Measurements from ENCODE around the gene FUS. TPM values are rescaled to one million over a fixed set of nuclear protein-coding genes. Genes with fewer than 3 reads are reported as not detected.

The FUS gene
- total RNA-seq, 4 donors from 2014 or later, result 30.2 to 97.8 (median 55.1) TPM

DNA sequence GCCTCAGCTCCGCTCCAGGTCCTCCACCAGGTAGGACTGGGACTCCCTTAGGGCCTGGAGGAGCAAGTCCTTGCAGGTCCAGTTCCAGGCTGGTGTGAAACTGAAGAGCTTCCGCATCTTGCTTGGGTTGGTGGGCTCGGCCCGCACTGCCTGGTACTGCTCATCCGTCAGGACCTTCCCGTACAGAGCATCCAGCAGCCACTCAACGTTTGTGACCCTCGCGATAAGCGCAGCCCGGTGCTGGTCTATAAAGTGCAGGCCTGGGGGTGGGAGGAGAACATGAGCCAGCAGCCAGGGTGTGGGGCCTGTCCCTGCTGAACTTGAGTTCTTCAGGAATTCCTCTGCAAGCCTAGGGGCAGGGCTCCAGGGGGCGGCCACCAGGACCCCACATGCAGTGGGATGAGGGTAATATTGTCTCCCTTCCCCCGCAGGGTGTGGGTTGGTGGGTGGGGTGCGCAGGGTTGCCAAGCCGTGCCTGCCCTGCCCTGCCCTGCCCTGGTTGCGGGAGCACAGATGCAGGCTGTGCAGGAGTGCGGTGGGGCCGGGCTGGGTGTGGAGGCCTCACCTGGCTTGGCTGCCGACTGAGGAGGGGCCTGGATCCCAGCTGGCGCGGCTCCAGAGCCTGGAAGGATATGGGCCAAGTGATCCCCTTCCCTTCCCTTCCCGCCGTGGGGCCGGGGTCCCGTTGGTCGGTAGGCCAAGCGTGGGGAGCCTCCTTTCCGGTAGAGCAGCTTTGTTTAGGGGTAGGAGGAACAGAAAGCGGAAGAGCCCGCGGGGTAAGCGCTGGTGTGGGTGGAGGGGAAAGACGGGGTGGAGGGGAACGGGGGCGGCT, 21.9 kb downstream of the FUS start:
- peak overlapping the region; percentile 68 to 80 (median 73) for H3K27ac ChIP-seq
- peaks cover 25 to 63% (median 28%) of the 10 kb centered on the region in 3 donors for H3K4me1 ChIP-seq
- H3K9me3 ChIP-seq, result no peaks in the 10 kb centered on the region
- intact Hi-C loops (cut with DNase I), result no loop called here
- peak in 1 of 4 donors; percentile 27 for TF ChIP-seq POLR2A (IDR thresholded peaks at IDR 0.05)
- TF ChIP-seq, protein P1, sequence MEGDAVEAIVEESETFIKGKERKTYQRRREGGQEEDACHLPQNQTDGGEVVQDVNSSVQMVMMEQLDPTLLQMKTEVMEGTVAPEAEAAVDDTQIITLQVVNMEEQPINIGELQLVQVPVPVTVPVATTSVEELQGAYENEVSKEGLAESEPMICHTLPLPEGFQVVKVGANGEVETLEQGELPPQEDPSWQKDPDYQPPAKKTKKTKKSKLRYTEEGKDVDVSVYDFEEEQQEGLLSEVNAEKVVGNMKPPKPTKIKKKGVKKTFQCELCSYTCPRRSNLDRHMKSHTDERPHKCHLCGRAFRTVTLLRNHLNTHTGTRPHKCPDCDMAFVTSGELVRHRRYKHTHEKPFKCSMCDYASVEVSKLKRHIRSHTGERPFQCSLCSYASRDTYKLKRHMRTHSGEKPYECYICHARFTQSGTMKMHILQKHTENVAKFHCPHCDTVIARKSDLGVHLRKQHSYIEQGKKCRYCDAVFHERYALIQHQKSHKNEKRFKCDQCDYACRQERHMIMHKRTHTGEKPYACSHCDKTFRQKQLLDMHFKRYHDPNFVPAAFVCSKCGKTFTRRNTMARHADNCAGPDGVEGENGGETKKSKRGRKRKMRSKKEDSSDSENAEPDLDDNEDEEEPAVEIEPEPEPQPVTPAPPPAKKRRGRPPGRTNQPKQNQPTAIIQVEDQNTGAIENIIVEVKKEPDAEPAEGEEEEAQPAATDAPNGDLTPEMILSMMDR (IDR thresholded peaks at IDR 0.05), result no peak
- peaks cover 0 to 11% (median 0%) of the 10 kb centered on the region in 4 donors for H3K27me3 ChIP-seq
- peak overlapping the region; percentile 50 to 85 (median 66) for H3K4me3 ChIP-seq
- peaks cover 0 to 23% (median 0%) of the 10 kb centered on the region in 3 donors for H3K36me3 ChIP-seq
- no peak for DNase-seq
- WGBS, 2 donors, result 16% methylated on average over 4 to 21 of the region's 35 CpGs

DNA sequence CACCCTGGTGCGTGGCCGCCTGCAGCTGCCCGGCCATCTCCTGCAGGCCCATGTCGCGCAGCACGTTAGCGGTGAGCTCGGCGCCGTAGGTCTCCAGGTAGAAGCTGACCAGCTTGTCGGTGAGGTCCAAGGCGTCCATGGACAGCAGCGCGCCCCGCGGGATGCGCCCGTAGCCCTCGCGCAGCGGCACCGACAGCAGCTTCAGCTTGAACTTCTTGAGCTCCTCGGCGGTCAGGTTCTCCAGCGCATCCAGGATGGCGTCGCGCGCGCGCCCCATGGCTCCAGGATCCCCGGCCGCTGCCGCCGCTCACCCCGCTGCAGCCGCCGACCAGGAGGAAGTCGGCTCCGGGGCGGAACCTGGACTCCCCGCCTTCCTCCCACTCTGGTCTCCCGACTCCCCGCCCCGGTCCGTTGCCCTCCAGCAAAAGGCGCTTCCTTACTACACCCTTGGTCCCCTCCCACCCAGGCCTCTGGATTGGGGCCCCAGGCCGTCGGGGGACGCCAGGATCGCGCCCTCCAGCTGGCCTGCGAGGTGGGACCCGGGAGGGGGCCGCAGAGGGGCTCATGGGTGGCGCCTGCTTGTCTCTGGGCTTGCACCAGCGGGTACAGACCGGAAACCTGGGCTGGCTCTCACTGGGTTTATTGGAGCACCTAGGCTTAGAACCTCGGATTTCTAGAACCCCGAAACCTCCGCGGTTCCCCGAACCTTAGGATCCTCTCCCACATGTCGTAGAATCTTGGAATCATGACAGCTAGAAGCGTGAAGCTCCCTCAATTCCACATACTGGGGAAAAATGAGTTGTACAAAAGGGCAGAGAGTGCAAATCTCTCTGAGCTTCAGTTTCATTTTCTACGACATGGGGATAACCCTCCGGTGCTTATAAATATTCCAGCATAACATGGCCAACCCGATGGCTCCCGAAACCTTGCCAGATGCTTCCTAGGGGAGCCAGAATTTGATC, 22.8 kb downstream of the FUS start, which contains the start of gene PYCARD:
PYCARD (minus strand) TSS at position 347 of the 962 bp plus-strand sequence; CDS start at position 277, 70 bp downstream.
- DNase-seq, result no peak
- peak within 1 kb of the TSS; percentile 68 to 80 (median 73) for H3K27ac ChIP-seq
- 1 to 11% methylated on average over 5 to 35 of the region's 69 CpGs for WGBS, 2 donors
- TF ChIP-seq, protein P1 (IDR thresholded peaks at IDR 0.05), result no peak
- TF ChIP-seq POLR2A (IDR thresholded peaks at IDR 0.05), result peak in 1 of 4 donors; percentile 25
- intact Hi-C loops (cut with DNase I), result no loop called here
- H3K36me3 ChIP-seq, result peaks cover 0 to 15% (median 0%) of the 10 kb centered on the region in 3 donors
- peak within 1 kb of the TSS; percentile 50 to 85 (median 66) for H3K4me3 ChIP-seq
- H3K4me1 ChIP-seq, result peaks cover 25 to 63% (median 28%) of the 10 kb centered on the region in 3 donors
- H3K9me3 ChIP-seq, result no peaks in the 10 kb centered on the region
- H3K27me3 ChIP-seq, result peaks cover 0 to 20% (median 0%) of the 10 kb centered on the region in 4 donors

- no peak overlapping the region for H3K4me3 ChIP-seq
- H3K36me3 ChIP-seq, result peaks cover 0 to 5% (median 0%) of the 10 kb centered on the region in 3 donors
- H3K27ac ChIP-seq, result no peak overlapping the region
- 85 to 86% methylated on average over 8 to 9 of the region's 9 CpGs for WGBS, 2 donors
- no peak for DNase-seq
- intact Hi-C loops (cut with DNase I), result no loop called here
- peaks cover 25 to 66% (median 28%) of the 10 kb centered on the region in 3 donors for H3K4me1 ChIP-seq
- H3K27me3 ChIP-seq, result peaks cover 0 to 26% (median 0%) of the 10 kb centered on the region in 4 donors
- no peaks in the 10 kb centered on the region for H3K9me3 ChIP-seq
- TF ChIP-seq, protein P1 (IDR thresholded peaks at IDR 0.05), result no peak
- no peak for TF ChIP-seq POLR2A (IDR thresholded peaks at IDR 0.05)
Observed at GRCh38 chr16:31204871-31205666, 25.1 kb downstream of the FUS start.

GRCh38 chr16:31206776-31207175, 26.8 kb downstream of the FUS start:
- no peaks in the 10 kb centered on the region for H3K36me3 ChIP-seq
- peaks cover 0 to 26% (median 0%) of the 10 kb centered on the region in 4 donors for H3K27me3 ChIP-seq
- no peak overlapping the region for H3K27ac ChIP-seq
- intact Hi-C loops (cut with DNase I), result no loop called here
- peaks cover 12 to 54% (median 13%) of the 10 kb centered on the region in 3 donors for H3K4me1 ChIP-seq
- H3K4me3 ChIP-seq, result no peak overlapping the region
- no peak for TF ChIP-seq POLR2A (IDR thresholded peaks at IDR 0.05)
- TF ChIP-seq, protein P1 (IDR thresholded peaks at IDR 0.05), result no peak
- DNase-seq, result no peak
- no peaks in the 10 kb centered on the region for H3K9me3 ChIP-seq
- WGBS, 2 donors, result 50 to 71% methylated on average over 2 to 6 of the region's 6 CpGs
